HuH-7.5 (cell line): ENCODE measurements around the gene OAS2.

Experiments used
- DNase-seq: peaks from one replicate; pipeline ENCODE4 v3.0.0; 2011; ENCODE audit warnings: low spot score

OAS2 gene

DNA sequence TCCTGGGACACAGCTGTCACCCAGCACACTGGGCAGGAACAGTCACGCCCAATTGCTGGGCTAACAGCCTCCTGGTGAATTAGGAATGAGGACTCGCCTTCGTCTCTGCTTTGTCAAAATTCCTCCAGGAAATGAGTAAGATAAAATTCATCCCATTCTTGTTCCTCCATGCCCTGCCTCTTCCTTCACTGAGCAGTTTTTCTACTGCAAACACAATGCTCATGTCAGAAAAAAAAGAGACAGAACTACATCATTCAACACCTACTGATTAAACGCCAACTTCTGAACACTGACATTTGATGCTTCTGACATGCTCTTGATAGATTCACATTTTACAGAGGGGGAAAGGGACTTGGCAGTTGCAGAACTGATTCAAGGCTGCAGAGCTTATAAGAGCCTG is 40.7 kb downstream of the OAS2 start:
- no peak for DNase-seq

DNA sequence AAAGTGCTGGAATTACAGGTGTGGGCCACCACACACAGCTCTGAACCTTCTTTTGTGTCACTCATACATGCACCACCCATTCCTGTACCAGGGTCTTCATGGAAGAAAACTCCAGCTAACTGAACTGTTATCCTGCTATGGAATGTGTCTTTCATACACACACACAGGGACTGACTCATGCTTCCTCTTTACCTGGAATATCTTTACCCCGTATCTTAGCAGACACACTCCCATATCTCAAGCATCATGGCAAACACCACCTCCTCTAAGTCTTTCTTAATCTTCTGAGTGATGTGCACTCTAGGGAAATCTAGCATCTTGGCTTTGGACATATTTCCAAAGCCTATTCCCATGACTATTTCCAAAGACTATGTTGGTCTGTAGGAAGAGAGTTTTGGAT is 43.2 kb downstream of the OAS2 start:
- no peak for DNase-seq

DNA sequence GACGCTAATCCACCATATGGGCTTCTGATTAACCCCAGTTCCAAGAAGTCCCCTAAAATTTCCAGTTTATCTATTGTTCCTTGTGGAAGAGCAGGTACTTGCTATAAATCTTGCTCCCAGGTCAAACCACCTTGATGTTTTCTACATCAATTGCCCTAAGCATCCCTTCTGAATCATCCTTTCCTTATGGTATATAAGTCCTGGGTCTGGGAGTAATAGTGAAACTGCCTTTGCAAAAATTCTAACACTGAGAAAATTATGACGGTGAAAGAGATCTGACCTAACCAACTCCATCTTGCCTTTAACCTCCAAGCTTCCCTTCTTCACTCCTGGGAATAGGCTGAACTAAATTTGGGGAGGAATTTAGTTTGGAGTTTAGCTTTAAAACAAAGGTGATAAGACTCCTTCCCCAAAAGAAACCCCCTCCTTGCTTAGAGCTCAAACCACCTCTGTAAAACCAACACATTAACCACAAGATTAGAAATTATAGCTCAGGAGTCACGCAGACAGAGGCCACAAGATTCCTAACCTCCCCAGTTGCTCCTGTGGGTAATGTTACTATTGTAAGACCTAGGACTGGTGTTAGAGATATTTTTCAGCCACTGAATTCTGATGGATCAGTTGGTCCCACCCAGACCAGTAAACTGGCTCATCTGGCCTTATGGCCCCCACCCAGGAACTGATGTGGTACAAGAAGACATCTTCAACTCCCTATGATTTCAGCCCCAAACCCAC is 44.4 kb downstream of the OAS2 start:
- DNase-seq, result no peak

DNA sequence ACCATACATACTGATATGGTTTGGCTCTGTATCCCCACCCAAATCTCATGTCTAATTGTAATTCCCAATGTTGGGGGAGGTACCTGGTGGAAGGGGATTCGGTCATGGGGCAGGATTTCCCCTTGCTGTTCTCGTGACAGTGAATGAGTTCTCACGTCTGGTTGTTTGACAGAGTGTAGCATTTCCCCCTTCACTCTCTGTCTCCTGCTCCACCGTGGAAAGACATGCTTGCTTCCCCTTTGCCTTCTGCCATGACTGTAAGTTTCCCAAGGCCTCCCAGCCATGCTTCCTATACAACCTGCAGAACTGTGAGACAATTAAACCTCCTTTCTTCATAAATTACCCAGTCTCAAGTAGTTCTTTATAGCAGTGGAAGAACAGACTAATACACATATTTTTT is 49.4 kb downstream of the OAS2 start:
- DNase-seq, result no peak

DNA sequence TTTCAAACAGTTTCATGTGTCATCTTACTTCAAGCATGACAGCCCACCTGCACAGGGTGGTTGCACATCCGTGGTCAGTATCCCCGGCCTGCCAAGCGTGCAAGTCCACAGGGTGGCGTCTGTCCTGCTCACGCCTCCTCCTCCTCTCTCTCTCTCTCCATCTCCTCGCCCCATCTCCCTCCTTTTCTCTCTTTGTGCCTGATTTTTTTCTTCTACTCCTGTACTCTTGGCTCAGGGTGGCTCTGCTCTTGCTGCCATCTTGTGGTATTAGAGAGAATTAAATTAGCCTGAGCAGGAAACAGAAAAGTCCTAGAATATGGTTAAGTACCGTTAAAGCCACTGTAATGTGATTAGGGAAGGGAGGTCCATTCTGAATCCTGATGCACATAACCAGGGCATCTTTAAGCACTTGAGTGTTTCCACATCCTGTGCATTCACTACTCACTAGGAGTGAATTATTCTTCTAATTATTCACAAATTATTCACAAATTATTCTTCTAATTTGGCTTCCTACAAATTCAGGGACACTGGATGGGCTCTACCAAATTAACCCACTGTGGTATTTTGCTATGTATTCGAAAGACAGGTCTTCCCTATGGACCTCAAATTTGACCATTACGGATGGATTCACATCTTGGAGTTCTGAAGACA is 52.7 kb downstream of the OAS2 start:
- DNase-seq, result peak; percentile 27

DNA sequence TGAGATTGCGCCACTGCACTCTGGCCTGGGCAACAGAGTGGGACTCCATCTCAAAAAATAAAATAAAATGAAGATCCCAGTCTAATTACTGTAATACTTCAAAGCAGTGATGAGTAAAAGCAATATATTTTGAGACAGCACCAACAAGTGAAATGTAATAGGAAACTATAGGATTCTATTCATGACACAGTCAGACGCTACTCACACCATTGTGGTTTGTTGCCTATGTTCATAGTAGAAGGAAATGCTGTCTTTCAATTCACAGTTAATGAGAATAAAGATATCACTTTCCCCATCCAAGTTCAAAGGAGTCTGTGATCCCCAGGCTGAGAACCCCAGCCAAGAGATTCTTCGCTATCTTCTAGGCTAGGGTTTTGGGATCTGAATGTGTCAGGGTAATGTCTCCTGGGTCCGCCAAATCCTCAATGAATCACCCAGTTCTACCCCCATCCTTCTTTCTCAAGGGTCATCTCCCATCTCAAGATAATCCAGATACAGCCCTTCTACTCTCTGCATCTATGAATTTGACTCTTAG is 61.7 kb downstream of the OAS2 start:
- DNase-seq, result no peak

DNA sequence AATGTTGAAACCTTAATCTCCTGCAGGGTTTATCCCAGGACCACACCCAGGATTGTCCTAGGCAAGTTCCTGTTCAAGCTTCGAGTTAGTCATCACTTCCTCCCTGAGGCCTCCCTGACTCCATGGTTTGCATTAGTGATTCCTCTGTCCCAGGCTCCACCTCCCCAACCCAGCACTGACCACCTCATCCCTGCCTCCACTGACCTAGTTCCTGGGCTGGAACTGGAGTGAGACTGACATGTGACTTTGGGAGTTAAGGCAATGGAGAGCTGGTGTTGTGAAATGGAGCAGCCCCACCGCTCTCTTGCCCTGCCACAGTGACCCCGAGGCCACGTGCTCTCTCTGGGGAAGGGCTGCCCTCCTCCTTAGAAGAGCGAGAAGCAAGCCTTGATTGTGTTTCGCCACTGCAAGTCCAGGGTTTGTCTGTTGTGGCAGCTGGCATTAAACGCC is 62.4 kb downstream of the OAS2 start:
- no peak for DNase-seq

DNA sequence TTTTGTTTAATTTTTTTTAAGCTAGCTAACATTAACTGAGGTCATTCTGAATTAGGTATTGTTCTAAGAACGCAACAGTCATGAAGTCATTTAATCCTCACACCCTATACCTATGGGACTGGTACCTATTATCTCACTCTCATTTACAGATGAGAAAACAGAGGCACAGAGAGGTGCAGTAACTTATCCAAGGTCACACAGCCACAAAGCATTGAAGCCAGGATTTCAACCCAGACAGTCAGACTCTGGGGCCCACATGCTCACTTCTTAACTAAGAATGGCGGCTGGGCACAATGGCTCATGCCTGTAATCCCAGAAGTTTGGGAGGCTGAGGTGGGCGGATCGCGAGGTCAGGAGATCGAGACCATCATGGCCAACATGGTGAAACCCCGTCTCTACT is 63.2 kb downstream of the OAS2 start:
- DNase-seq, result no peak

DNA sequence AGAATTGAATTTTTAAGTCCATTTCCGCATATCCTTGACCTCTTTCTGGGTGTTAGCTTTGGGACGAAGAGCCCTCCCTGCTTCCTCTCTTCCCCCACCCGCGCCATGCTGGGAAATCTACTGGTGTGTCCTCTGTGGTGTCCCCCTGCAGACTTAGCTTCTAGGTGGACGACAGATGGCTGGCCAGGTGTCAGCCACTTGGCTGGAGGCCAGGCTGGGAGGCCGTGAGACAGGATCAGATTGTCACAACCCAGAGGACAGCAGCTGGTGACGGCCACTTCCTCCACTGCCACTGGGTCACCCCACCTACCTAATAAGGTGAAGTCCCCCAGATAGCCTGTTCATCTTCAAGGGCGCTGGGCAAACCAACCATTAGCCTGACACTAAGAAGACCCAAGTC is 64.9 kb downstream of the OAS2 start:
- no peak for DNase-seq

DNA sequence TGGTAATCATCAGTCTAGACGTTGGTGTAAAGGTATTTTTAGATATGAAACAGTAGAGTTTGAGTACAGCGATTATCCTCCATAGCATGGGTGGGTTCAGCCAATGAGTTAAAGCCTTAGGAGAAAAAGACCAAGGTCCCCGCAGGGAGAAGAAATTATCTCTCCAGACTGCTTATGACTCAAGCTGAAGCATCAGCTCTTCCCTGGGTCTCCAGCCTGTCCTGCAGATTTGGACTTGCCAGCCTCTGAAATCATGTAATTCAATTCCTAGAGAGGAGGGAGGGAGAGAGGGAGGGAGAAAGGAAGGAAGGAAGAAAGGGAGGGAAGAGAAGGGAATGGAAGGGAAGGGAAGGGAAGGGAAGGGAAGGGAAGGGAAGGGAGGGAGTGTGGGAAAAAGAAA is 66.2 kb downstream of the OAS2 start:
- no peak for DNase-seq

DNA sequence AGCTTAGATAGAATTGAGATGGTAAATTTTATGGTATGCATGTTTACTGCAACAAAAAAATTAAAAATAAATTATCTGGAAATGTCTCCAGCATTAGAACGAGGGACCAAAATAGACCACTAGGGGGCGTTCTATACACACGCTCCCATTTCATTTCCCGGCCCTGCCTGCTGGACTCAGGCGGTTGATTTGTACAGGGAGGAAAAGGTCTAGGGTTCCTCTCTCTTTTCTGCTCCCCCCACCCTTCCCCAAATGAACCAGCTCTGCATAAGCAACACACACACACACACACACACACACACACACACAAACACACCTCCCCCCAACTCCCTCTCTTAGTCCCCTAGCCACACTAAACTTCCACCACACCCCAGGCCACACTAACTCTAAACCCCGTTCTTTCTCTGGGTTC is 70.4 kb downstream of the OAS2 start:
- peak; percentile 86 for DNase-seq

DNA sequence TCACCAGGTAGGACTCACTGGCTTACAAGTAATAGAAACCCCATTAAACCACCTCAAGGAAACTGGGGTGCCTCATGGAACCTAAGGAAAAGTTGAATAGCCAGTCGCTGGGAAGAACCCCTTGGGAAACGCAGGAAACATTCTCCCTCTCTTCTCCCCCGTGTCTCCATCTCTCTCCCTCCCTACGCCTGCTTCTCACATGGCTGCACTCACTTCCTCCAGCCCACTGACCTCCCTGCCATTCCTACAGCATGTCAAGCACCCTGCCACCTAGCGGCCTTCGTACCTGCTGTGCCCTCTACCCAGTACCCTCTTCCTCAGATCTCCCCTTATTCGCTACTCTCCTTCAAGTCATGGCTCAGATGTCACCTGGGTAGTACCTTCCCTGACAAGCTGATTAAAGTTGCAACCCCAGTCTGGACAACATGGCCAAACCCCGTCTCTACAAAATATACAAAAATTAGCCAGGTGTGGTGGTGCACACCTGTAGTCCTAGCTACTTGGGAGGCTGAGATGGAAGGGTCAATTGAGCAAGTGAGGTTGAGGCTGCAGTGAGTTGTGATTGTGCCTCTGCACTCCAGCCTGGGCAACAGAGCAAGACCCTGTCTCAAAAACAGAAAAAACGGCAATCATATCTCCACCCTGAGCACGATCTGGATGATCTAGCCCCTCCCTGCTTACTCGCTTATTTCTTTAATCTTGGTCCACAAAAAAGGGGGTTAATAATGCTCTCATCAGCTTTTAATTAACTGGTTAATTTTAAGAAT is 71.8 kb downstream of the OAS2 start:
- DNase-seq, result no peak

DNA sequence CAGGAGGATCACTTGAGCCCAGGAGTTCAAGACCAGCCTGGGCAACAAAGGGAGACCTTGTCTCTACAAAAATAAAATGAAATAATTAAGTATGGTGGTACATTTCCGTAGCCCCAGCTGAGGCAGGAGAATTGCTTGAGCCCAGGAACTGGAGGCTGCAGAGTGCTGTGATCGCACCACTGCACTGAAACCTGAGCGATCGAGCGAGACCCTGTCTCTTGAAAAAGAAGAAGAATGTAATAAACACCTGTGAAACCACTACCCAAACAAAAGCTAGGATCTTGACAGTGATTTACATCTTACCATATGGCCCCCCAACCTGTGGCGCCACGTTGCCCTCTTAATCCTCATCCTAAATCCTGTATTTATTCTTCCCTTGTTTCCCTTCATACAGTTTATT is 72.5 kb downstream of the OAS2 start:
- no peak for DNase-seq

DNA sequence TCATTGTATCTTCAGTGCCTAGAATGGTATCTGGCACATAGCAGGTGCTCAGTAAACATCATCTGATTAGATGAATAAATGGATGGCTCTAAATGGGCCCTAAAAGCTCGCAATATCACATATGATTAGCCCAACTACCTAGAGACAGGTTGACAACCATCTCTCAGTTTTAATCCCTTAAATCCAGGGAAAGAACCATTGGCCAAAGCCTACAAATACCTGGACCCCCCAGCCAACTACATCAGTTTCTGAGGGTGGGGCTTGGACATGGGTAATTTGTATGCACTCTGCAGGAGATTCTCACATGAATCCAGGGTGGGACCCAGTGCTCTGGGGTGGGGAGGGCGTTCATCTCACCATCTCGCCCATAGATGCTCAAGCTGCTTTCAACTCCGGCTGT is 73.4 kb downstream of the OAS2 start:
- DNase-seq, result no peak

DNA sequence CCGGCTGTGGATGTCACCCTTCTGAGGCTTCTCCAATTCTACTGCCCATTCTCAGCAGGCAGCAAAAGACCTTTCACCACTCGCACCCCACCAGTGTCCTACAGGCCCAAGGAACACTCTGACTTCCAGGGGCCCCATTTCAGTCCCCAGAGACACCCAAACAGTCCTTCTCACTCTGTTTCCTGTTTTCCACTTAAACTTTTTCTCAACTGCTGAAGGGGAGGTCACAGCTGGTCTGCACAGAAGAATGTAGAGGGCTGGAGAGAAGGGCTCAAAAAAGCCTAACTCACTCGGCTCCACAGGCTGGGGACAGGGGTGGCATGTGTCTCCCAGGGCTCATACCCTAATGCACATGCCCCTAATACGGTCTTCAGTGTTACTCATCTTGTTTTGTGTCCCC is 74.0 kb downstream of the OAS2 start:
- DNase-seq, result no peak

DNA sequence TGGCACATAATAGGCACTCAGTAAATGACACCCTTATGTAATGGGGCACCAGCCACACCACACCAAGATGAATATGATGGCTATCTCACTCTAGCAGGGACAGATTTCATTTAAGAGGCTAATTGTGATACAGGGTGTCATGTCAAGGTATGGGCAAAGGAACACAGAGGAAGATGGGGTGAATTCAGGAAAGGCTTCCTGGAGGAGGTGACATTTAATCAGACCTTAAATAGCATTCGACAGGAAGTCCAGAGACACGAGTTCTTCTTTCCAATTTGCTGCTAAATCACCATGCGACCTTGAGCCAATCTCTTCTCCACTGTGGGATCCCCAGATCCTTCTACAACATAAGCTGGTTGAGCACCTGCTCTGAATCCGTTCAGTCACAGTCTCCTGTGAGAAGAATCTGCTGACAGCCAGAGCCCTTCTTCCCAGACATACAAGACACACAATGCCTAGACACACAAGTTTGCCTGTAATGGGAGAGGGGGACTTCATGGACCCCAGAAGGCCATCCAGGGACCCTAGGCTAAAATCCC is 76.7 kb downstream of the OAS2 start:
- no peak for DNase-seq

DNA sequence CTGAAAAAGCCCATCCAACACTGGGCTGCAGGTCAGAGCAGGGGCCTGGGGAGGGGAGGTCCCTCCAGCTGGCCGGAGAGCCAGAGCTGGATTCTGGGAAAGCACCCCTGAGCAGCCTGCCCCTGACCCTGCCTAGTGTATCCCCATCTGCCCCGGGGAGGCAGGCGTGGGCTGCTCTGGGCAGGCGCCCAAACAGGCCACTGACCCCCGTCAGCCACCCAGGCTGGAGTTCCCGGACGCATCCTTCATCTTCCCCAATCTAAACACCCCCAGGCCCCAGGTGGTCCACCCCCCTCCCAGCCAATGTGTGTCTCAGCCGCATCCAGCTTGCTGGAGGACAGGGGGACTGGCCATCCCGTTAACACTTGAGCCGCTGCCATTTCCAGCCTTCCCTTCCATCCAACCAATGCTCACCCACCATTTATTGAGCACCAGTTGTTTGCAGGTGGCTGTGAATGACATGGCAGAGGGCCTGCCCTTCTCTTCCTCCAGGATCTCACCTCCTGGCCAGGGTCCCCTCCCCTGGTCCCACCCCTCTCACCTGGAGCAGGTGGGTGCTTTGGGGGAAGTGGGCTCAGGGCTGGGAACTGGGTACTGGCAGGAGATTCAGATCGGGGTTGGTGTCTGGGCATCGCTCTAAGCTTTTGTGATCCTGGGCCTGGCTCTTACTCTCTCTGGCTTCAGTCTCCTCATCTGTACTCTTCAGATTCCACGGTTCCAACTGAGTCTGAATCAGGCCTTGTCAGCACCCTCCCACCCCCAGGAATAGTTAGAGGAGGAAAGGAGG is 77.5 kb downstream of the OAS2 start:
- no peak for DNase-seq

DNA sequence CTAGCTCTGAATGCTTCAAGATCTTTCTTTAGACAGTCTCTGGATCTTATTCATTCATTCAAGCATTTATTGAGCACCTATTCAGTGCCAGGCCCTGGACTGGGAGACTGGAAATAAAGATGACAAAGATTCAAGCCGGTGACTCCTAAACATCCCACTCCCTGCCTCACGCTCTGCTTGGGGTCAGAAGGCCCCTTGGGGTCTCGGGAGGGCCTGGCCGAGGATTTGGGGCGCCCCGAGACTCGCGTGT is 78.0 kb downstream of the OAS2 start:
- DNase-seq, result no peak

DNA sequence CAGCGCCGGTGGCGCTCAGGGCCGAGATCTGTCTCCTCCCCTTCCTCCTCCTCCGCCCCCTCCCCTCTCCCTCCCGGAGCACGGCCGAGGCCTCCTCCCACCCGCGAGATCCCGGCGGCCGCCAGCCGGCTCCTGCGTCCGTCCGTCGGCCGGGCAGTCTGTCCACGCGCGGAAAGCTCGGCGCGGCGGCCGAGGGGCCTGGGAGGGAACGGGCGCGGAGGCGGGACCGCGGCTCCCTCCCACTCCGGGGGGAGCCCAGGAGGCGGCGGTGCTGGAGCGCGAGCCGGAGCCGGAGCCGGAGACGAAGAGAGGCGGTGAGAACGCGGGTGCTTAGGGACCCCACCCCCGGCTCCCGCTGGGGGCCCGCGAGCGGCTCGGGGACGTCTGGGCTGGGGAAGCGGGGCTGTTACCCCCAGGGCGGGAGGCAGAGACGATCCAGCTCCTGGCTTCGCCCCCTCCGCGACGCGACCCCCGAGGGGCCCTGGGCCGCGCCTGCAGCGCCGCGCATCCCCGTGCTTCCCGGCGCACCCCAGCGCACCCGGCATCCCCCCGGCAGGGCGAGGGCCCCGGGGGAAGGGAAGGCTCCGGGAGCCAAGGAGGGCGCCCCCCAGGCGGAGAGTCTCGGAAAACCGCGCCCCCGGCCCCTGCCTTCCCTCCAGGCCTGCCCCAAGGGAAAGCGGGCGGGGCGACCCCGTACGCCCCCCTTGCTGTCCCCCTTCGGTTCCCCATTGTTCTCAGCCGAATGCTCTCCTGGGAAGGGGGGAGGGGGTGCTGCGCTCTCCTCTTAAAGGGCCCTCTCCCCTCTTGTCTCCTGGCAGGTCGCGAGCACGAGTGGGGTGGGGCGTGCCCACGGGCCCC is 78.5 kb downstream of the OAS2 start, which contains the start of gene DTX1:
Gene DTX1, plus strand, starts transcription at position 100 of the 858 bp plus-strand sequence. CDS start 1,463 bp downstream, outside the sequence.
- no peak for DNase-seq

DNA sequence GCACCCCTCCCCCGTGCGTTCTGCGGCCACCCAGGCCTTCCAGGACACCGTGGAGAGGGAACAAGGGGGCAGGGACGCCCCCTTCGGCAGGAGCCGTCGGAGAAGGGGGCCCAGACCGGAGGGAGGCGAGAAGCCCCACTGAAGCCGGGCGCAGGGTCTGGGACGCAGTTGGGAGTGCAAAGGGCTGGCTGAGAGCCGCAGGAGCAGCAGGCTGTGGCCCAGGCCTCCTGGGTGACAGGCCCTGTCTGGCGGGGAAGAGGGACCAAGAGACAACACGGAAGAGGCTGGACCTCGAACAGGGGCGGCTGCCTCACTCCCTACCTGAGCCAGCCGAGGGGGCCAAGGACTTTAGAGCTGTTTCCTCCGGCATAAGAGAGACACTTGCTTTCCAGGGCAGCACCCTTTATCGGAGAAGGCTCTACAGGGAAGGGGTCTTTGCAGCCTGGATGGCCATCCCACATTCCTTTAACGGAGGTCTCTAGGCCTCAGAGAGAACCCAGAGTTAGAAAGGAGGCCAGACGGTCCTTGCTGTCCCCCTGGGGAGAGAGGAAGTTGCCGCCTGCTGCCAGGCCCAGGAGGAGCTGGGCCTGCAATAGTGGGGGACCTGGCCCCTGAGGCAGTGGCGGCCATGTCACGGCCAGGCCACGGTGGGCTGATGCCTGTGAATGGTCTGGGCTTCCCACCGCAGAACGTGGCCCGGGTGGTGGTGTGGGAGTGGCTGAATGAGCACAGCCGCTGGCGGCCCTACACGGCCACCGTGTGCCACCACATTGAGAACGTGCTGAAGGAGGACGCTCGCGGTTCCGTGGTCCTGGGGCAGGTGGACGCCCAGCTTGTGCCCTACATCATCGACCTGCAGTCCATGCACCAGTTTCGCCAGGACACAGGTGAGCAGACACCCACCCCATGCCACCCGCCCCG is 79.5 kb downstream of the OAS2 start:
- no peak for DNase-seq
